Putamen (tissue), 1 donor: ENCODE results near the gene GFRA4.

Experiments
- DNase-seq: peaks from one replicate; pipeline ENCODE4 v3.0.0-alpha.2; 2016; ENCODE audit warnings: low spot score

GFRA4 gene

DNA sequence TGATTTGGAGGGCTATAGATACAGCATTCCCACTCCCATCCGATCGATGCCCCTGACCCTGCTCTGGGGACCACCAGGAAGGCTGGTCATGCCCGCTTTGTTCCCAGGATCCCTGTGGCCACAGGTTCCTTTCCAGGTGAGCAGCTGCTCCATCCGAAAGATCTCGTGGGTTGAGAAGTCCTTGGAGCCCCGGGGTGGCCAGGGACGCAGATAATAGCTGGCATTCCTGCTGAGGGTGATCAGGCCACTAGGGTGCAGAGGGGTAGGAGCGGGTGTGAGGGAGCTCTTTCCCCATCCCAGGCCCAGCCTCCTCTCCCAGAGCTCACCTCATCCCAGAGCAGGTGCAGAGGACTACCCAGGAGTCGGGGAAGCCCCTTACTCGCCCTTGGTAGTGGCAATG is 11.2 kb upstream of the GFRA4 start:
- no peak for DNase-seq

DNA sequence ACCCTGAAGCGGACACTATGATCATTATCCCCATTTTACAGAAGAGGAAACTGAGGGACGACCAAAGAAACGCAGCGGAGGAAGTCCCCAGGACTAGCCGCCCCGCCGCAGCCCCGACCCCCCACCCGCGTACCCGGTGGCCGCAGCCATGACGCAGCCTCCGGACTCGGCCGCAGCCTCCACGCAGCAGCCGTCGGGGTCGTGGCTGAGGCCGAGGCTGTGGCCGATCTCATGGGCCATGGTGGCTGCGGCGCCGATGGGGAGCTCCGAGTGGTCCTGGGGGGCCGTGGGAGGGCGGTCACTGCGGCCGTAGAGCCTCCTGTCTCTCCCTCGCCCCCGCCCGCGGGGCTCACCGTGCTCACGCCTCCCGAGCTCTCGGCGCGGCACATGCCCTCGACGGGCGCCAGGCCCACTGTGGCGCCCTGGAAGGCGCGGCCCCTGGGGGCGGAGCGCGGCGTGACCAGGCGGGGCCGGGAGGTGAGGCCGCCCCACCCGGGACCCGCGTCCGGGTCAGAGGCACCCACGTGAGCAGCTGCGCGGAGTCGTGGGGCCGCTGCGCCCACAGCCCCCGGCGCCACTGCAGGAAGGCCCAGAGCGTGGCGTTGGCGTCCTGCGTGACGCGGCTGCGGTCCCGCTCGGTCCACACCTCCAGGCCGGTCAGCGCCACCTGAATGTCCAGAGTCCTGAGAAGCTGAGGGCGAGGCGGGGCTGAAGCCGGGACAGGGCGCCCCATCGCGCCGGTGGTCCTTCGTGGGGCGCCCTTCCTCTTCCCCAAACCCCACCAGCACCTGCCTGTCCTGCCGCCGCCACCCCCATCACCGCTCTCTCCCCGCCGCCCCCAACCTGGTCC is 10.2 kb upstream of the GFRA4 start:
- DNase-seq = no peak

GRCh38 chr20:3672547-3673171 is 9.5 kb upstream of the GFRA4 start:
- DNase-seq = no peak

DNA sequence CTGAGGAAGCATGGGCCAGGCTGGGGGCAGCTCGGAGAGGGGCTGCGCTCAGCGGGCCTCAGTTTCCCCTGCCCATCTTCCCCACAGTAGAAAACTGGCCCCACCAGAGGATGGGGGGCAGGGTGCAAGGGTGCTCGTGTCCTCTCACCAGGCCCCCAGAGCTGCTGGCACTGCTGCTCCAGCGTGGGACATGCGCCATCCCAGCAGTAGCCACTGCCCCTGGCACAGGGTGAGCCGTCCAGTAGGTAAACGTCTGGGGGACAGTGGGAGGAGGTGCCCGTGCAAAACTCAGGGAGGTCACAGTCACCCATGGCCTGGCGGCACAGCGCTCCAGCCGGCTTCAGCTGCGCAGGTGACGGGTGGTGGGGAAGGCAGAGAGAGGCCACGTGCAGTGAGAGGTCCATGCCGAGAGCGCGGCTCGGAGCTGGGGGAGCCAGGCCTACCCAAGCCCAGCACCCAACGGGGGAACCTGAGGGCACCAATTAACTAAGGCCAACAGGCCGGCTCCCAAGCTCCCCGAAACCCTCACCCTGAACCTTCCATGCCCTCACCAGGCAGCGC is 8.9 kb upstream of the GFRA4 start:
- DNase-seq = no peak

GRCh38 chr20:3670945-3671344 is 7.7 kb upstream of the GFRA4 start:
- DNase-seq = no peak

DNA sequence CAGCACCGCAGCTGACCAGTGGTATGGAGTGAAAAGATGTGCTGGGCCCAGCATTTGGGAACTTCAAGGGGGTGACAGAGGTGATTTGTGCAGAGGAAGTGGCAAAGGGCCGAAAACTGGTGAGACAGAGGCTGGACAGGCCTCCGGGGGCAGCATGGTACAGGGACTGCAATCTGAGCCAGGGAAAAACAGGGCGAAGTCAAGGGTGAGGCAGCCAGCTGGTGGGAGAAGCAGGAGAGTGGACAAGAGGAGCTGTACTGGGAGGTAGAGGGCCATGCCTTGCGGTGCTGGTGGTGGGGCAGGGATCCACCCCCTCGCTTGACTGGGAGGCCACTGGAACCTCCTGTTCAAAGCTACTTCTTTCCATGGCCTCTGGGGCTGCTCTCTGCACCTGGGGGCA is 7.3 kb upstream of the GFRA4 start:
- DNase-seq = no peak

DNA sequence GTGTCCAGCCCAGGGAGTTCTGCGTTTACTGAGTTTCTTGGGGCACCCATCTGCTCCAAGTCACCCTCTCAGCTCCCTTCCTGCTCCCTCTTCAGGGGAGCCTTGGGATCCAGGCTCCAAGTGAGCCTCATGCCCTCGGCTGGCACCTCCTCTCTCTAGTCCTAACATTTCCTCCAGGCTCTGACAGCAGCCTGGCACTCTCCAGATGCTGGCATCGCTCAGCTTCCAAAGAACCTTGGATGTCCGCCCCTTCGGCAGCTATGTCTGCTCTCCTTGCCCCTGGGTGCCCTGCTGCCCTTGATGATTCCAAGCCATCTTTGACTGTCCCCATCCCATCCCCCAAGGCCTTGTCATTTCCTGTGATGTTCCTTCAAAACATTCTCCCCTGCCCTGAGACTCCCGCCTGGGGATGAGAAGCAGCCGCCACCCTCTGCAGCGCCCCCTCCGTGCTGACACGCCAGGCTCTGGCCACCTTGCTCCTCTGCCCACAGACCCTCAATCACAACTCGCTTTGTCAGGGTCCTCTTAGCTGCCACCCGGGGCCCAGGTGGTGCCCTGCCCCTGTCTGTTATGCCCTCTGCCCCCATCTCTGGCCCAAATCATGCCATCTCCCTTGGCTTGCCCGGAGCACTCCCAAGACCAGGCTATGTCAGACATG is 6.6 kb upstream of the GFRA4 start:
- DNase-seq = no peak

DNA sequence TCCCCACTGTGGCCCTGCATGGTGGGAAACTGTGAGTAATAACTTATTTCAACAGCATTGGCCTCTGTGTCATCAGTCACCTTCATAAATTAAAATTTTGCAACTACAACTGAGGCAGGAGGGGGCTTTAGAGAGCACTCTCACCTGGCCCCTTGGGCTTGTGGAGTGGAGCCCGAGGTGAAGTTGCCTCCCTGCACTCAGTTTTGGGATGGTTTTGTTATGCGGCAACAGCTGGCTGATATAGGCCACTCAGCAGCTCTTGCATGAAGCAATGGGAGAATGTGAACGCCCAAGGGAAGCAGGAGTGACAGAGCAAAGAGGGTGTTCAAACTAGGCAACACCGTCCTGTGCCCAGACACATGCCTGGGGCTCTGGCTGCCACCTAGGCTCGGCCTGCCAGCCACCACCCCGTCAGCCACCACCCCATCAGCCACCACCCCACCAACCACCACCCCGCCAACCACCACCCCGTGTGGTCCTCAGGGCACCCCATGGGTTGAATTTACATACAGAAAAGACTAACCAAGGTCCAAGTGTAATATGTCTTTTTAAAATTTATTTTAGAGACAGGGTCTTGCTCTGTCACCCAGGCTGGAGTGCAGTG is 4.3 kb upstream of the GFRA4 start:
- DNase-seq = no peak

DNA sequence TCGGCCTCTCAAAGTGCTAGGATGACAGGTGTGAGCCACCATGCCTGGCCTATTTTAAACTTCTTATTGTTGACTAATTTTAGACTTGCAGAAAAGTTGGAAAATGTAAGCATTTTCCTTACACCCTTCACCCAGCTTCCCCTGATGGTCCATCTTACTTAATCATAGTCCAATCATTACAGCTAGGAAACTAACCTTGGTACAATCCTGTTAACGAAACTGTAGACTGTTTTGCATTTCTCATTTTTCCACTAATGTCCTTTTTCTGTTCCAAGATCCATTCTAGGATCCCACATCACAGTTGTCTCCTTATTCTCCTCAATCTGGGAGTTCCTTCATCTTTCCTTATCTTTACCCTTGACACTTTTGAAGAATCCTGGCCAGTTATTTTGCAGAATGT is 659 bp upstream of the GFRA4 start:
- DNase-seq = no peak

GRCh38 chr20:3661814-3662665 is 1.2 kb downstream of the GFRA4 start:
- no peak for DNase-seq

DNA sequence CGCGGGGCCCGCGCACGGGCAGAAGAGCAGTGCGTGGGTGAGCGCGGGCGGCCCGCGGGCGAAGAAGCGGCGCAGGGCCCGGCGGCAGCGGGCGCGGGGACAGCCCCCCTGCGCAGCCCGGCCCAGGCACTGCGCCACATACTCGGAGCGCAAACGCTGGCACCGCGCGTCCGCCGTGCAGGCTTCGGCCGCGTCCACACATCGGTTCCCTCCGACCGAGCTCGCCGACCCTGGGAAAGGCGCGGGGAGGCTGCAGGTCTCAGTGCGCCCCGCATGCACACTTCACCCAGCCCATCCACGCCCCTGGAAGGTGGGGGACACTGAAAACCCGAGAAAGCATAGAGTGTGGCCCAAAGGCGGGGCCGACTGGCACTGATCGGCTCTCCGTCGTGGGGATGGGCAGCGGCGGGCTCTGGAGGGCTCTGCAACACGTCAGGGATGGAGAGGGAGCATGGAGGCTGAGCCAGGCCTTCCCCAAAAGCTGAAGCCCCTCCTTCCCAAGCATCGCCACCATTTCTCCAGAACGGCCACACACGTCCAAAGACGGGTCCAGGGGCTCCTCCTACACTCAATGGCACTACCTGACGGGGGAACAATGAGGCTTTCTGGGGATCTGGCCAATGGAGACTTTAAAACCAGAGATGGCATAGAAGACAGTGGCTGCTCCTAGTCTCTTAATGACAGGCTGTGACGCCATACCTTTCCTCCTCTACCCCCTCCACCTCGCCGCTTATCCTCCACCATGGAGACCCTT is 2.0 kb downstream of the GFRA4 start:
- no peak for DNase-seq

- no peak for DNase-seq
Measured at GRCh38 chr20:3660262-3661059, 2.7 kb downstream of the GFRA4 start.

GRCh38 chr20:3659492-3660261 is 3.5 kb downstream of the GFRA4 start:
- no peak for DNase-seq

DNA sequence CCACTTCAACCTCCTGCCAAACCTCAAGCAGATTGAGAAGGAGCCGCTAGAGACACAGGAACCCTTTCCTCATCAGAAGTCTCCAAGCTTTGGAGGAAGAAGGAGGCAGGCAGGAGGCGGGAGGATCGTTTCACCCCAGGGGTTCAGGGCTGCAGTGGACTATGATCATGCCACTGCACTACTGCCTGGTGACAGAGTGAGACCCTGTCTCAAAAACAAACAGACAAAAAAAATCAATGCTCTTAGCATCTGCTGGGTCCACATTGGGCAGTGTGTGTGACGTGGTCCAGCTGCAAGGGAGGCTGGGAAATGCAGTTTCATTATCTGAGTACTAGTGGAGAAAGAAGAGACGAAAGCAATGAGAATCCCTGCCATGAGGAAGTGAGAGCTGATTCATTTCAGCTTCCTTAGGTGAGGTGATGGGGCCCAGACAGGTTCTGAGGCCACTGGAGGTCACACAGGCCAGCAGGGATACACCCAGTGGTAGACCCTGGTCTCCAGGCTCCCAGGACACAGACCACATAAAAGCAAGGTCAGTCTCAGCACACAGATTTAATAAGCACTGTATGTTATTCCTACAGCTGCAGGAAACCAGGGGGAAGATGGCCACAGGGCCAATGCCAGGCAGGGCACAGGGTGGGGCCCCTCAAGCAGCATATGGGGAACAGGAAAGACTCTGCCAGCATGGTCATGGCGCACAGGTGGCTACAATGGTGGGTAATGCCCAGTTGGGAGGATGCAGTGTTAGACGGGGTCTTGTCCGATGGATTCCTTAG is 4.3 kb downstream of the GFRA4 start:
- no peak for DNase-seq

DNA sequence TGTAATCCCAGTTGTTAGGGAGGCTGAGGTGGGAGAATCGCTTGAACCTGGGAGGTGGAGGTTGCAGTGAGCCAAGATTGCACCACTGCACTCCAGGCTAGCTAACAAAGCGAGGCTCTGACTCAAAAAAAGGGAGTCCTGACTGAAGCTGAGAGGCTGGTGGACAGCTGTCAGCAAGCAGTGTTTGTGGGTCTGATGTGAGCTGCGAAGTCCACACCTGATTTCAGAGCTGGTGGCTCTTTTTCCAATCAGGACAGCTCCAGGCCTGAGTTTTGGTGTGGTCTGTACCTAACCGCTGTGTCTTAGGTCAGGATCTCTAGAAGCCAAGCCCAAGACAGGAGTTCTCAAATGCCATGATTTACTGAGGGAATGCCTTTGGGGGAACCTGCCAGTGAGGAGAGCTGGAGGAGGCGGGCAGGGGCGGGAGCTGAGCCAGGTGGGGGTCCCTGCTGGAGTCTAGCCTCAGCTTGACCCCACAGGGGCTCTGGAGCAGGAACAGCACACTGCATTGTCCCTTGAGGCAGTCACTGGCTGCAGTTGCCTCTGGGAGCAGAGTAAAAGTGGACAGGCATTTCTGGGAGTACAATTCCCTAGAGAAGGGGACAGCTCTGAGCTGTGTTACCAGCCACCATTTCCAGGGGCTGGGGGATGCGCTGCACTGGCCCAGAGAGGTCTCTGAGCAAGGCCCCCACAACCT is 5.0 kb downstream of the GFRA4 start:
- no peak for DNase-seq

GRCh38 chr20:3655131-3655405 is 8.1 kb downstream of the GFRA4 start:
- no peak for DNase-seq

GRCh38 chr20:3654326-3655130 is 8.7 kb downstream of the GFRA4 start:
- DNase-seq = no peak
